Keratinocyte (primary cell): Measurements from ENCODE around the gene MYO1D.

Source experiments
- CTCF ChIP-seq, 3 experiments: IDR thresholded peaks in 1 of 3; conservative IDR thresholded peaks in 1 of 3; optimal IDR thresholded peaks in 1 of 3; 2 replicates in 2 of 3; 3 replicates in 1 of 3; pipeline versions ENCODE3 to v1.5.1; 2011; ENCODE audit warnings: low read length in 3 of 3, mild to moderate bottlenecking in 3 of 3, moderate library complexity in 2 of 3, control low read depth in 1 of 3, inconsistent platforms in 1 of 3; ENCODE audit not compliant: insufficient read depth in 2 of 3; ENCODE audit errors: extremely low read depth in 1 of 3
- EZH2 ChIP-seq: IDR thresholded peaks from one replicate; pipeline ENCODE4 v1.6.1; 2012; ENCODE audit warnings: inconsistent platforms, mild to moderate bottlenecking, low read length, moderate library complexity

GRCh38 chr17:32727681-32728080 is 149.2 kb downstream of the MYO1D start:
- no peak for TF ChIP-seq CTCF (optimal IDR thresholded peaks at IDR 0.05 in 1 of 3, IDR thresholded peaks at IDR 0.05 in 1 of 3, conservative IDR thresholded peaks at IDR 0.05 in 1 of 3; ENCODE audit: extremely low read depth in 1 of 3, insufficient read depth in 2 of 3, low read length in 3 of 3)
- TF ChIP-seq EZH2, result no peak
